T-helper 17 cell (primary cell): ENCODE data around the gene TBX15. TPM values are rescaled to one million over a fixed set of nuclear protein-coding genes. Genes with fewer than 3 reads are reported as not detected.

Experiments used
- ATAC-seq: fragments of 150-1000 bp; cut with Tn5 transposase; 2 replicates; pipeline ENCODE4 v1.10.0; 2021; ENCODE audit warnings: mild to moderate bottlenecking, moderate library complexity
- DNase-seq, 3 donors: peaks; one replicate each; pipeline versions ENCODE4 v3.0.0 to v3.0.0-alpha.2; 2020 to 2021
- H3K9me3 ChIP-seq: one replicate; pipeline ENCODE4 v1.7.0; 2013; ENCODE audit warnings: low read length, mild to moderate bottlenecking; ENCODE audit not compliant: control insufficient read depth, poor library complexity, severe bottlenecking
- H3K27ac Mint-ChIP-seq: one replicate; pipeline ENCODE4 v1.8.0; 2022; ENCODE audit warnings: mild to moderate bottlenecking, moderate library complexity, mixed read lengths
- H3K27me3 Mint-ChIP-seq: one replicate; pipeline ENCODE4 v1.8.0; 2022; ENCODE audit warnings: mixed read lengths
- H3K36me3 Mint-ChIP-seq: one replicate; pipeline ENCODE4 v1.8.0; 2022; ENCODE audit warnings: low read depth, mixed read lengths
- H3K4me1 Mint-ChIP-seq: one replicate; pipeline ENCODE4 v1.8.0; 2022; ENCODE audit warnings: mild to moderate bottlenecking, mixed read lengths
- H3K4me3 Mint-ChIP-seq: one replicate; pipeline ENCODE4 v1.8.0; 2022; ENCODE audit warnings: mild to moderate bottlenecking, moderate library complexity, mixed read lengths
- total RNA-seq, 4 donors: library from RNA in 2 of 4; stranded (reverse) in 2 of 4; gene quantifications; one replicate each; pipeline ENCODE4 v1.2.3 and lab custom pipeline; 2022 to 2026

The TBX15 gene
- total RNA-seq, 2 donors from 2014 or later: not detected

DNA sequence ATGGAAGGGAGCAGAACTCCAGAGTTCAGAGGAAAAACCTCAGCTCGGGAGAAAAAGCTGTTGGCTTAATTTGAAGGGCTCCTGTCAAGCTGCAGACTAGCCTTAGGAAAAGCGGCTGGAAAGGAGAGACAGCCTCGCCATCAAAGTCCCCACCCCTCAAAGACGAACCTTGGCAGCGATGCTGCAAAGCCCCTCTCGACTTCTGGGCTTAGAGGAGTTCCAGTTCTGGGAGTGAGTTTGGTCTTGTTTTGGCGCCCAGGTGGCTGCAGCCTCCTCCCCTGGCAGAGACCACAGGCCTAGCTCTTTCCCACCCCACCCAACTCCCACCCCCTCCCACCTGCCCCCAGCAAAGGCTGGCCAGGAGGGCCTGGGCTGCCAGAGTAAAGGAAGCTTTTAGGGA lies 9.1 kb upstream of the TBX15 start:
- Mint-ChIP-seq H3K36me3 (no peaks in the 10 kb centered on the region), H3K4me3 (no peak overlapping the region), H3K27me3 (peaks cover 79% of the 10 kb centered on the region), H3K27ac (no peak overlapping the region), H3K4me1 (peaks cover 2% of the 10 kb centered on the region)
- no peaks in the 10 kb centered on the region for H3K9me3 ChIP-seq
- DNase-seq (no peak), ATAC-seq (no peak)

DNA sequence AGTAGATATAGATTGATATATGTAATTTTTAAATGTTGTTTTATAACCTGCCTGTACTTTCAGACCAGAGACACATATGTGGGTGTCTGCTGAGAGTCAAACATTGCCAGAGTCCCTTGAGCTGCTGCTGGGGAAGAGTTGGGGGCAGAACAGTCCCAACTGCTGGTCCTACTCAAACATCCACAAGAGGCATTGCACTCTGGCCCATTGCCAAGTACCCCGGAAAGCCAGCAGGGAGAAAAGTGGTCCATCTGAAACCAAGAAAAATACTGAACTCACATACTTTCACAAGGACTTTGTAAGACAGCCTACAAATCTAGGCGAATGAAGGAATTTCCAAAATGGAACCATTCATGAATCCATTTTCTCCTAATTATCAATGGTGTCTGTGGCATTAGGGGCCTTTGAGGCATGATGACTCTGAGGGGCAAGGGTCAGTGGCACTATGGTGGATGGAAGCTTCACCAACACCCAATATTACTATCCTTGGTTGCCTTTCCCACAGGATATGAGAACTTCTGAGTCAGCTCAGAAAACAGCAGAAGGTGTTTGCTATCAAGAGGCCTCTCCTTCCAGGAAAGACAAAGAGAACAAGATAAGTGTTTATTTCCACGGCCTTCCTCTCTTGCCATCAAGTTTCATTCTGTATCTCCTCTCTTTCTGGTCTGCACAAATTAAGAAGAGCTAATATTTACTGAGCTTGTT lies 7.3 kb upstream of the TBX15 start:
- Mint-ChIP-seq H3K36me3 (no peaks in the 10 kb centered on the region), H3K27me3 (peaks cover 91% of the 10 kb centered on the region), H3K4me1 (peaks cover 2% of the 10 kb centered on the region), H3K27ac (no peak overlapping the region), H3K4me3 (no peak overlapping the region)
- no peaks in the 10 kb centered on the region for H3K9me3 ChIP-seq
- ATAC-seq (no peak), DNase-seq (no peak)

DNA sequence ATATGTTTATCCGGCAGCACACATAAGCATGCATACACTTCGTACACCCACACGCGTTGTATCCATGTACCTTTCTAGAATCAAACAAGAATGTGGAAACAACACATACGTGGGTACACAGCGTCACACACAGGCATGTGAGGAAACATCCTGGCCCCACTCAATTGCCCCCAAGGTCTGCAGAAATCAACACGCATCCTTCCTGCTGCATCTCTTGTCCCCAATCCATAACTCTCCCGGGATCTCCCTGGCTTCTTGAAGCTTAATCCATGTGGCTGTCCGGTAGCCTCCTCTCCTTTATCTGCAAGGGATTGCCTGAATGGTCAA lies 5.5 kb upstream of the TBX15 start:
- H3K9me3 ChIP-seq: no peaks in the 10 kb centered on the region
- peak overlapping the region; percentile 4 for H3K4me3 Mint-ChIP-seq
- no peaks in the 10 kb centered on the region for H3K4me1 Mint-ChIP-seq
- H3K27ac Mint-ChIP-seq: no peak overlapping the region
- no peaks in the 10 kb centered on the region for H3K36me3 Mint-ChIP-seq
- no peak for DNase-seq
- no peak for ATAC-seq
- H3K27me3 Mint-ChIP-seq: peaks cover 92% of the 10 kb centered on the region

DNA sequence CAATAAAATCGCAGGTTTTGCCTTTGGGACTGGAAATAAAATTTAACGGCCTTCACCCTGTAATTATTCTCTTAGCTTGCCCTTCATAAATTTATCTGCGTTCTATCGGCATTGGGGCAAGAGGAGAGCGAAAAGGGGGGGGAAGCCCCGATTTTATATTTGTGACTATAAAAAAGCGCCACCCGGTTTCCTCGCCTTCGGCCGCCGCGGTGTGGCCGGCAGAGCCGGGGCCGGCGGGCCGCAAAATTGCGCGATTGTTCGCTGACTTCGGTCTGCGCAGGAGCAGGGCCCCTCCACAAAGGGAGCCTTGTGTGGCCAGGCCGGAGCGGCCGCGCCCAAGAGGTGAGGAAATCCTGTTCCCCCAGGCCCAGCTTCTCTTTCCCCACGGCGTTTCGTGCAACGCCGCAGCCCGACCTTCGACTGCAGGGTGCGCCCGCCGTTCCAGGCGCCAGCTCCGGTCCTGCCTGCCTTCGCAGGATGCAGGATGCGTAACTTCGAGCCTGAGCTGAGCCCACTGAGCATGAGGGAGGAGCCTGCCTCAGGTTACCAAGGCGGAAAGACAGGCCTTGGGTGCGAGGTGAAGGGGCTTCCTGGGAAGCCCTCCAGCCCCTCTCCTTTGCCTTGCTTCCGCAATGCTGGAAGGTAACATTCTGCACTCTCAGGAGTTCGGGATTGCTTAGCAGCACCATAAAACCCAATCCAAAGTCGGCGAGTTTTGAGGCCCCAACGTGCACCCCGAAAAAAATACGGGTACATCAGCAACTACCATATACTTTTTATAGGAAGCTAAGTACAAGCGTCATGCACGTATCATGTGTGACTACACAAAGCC lies 4.9 kb upstream of the TBX15 start:
- H3K27me3 Mint-ChIP-seq: peaks cover 92% of the 10 kb centered on the region
- no peak for ATAC-seq
- no peak overlapping the region for H3K27ac Mint-ChIP-seq
- H3K4me1 Mint-ChIP-seq: no peaks in the 10 kb centered on the region
- H3K9me3 ChIP-seq: no peaks in the 10 kb centered on the region
- no peak for DNase-seq
- no peak overlapping the region for H3K4me3 Mint-ChIP-seq
- H3K36me3 Mint-ChIP-seq: no peaks in the 10 kb centered on the region

DNA sequence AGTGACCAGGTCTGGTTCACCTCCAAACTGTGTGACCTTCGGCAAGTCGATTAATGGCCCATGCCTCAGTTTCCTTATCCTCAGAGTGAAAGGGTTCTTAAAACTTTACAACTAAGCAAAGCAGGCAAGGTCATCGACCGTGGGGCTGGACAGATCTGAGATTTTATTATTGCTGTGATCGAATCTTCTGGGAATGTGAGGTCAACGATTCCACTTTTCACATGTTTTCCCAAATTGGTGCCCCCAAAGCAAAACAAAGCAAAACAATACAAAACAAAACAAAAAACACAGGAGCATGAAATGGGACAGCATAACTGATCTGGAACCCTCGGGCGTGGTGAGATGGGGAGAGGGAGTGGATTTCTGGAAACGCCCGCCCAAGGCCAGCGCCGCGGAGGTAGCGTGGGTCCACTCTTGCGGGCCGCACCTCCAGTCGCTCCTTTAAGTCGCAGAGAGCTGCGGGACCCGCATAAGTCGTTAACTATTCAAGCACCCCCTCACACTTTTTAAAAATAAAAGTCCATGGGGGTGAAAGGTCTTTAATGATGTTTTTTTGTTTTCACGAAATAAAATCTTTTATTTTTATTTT lies 4.2 kb upstream of the TBX15 start:
- no peaks in the 10 kb centered on the region for H3K4me1 Mint-ChIP-seq
- no peaks in the 10 kb centered on the region for H3K36me3 Mint-ChIP-seq
- no peak overlapping the region for H3K4me3 Mint-ChIP-seq
- H3K9me3 ChIP-seq: no peaks in the 10 kb centered on the region
- peaks cover 92% of the 10 kb centered on the region for H3K27me3 Mint-ChIP-seq
- no peak overlapping the region for H3K27ac Mint-ChIP-seq
- DNase-seq (no peak), ATAC-seq (no peak)

DNA sequence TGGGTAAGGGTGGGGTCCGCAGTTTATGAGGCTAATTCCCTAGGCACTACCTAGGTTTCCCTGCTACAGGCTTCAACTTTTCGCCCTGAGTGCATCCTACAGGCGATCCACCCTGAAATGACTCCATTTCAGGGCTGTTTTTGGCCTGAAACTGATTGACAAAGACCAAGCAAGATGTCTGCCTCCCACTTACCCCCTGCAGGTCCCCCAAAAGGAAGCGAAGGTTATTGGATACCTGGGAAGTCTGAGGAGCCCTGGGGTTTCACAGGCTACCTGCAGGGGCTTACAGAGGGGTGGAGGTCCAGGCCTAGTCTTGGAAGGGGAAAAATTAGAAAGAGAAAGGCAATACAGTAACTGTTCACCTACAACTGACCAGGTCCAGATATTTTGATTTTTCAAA lies 3.3 kb upstream of the TBX15 start:
- ATAC-seq (no peak), DNase-seq (no peak)
- peaks cover 2% of the 10 kb centered on the region for H3K36me3 Mint-ChIP-seq
- H3K4me3 Mint-ChIP-seq: no peak overlapping the region
- no peaks in the 10 kb centered on the region for H3K9me3 ChIP-seq
- H3K27ac Mint-ChIP-seq: no peak overlapping the region
- H3K27me3 Mint-ChIP-seq: peaks cover 94% of the 10 kb centered on the region
- H3K4me1 Mint-ChIP-seq: no peaks in the 10 kb centered on the region

DNA sequence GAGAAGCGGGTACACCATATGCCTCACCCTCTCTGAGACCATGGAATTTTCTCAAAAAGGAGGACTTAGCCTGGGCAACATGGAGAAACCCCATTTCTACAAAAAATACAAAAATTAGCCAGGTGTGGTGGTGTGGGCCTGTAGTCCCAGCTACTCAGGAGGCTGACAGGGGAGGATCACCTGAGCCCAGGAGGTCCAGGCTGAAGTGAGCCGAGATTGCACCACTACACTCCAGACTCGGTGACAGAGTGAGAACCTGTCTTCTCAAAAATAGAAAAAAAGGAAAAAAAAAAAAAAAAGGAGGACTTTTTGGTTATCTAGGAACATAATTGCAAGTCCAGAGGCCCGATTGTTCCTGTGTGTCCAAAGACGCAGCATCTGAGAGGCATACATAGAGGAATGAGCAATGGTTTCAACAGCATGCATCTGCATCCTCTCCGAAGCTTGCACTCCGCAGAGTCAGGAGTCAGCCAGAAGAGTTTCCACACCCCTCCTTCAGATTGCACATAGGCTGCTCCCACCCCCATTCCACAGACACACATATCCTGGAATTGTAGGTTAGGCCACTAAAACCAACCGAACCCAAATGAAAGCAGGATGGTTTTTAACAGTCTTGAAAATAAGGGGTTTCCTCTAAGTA lies 2.5 kb upstream of the TBX15 start:
- Mint-ChIP-seq H3K27ac (no peak overlapping the region), H3K27me3 (peaks cover 94% of the 10 kb centered on the region), H3K4me3 (no peak overlapping the region), H3K4me1 (no peaks in the 10 kb centered on the region), H3K36me3 (peaks cover 2% of the 10 kb centered on the region)
- DNase-seq: no peak
- H3K9me3 ChIP-seq: no peaks in the 10 kb centered on the region
- no peak for ATAC-seq

DNA sequence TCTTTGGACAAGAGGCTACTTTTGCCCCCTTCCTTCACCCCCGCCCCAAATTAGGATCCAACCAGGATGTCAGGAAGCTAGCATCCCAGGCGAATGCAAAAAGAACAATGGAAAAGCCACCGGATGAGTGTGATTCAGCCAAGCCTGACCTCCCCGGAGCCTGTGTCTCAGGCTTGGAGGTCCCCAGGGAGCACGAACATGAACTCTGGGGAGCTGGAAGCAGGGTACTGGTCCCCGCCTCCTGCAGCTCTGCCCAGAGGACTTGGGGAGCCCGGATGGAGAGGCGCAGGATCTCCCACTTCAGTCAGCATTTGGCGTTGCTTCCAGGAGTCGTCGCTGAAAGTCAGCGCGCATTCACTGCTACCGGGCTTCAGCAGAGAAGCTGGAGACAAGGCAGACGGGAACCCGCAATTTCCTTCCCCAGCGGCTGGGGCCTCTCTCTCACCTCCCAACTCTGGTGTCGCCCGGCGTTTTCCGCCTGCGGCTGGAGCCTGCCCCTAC lies 1.8 kb upstream of the TBX15 start:
- no peaks in the 10 kb centered on the region for H3K9me3 ChIP-seq
- ATAC-seq (no peak), DNase-seq (no peak)
- H3K27me3 Mint-ChIP-seq: peaks cover 94% of the 10 kb centered on the region
- peaks cover 5% of the 10 kb centered on the region for H3K36me3 Mint-ChIP-seq
- H3K27ac Mint-ChIP-seq: no peak overlapping the region
- H3K4me1 Mint-ChIP-seq: peaks cover 2% of the 10 kb centered on the region
- no peak overlapping the region for H3K4me3 Mint-ChIP-seq

DNA sequence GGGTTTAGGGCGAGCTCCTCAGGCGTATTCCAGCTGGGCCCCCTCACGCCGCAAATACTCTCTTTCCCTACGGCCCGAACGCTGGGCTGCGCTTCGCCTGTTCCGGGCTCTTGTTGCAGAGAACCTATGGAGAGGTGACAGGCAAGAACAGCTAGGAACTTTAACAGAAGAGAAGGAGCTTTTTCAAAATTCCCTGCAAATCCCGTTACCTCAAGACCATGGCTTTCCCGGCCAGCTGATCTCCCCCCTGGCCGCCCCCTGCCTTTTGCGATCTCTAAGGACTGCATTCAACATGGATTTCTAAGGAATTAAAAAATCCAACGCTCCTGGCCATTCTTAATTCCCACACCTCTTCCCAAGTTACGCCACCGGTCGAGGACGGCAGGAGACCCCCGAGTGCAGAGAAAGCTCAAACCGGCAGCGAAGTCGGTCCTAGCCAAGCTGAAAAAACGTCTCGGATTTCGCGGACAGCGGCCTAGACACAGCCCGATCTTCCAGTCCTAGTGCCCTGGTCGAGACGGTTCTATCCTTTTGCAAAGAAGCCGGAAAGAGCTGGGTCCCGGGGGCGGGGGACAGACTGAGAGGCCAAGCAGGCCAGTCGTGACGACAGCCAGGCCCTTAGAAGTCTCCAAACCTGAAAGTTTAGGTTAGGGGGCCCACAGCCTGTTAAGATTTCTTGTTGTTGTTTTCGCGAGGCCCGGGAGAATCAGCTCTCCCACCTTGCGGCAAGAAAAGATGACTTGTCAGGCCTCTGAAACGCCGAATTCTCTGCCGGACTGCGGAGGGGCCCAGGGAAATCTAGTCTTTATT lies 1.1 kb upstream of the TBX15 start:
- ATAC-seq (no peak), DNase-seq (no peak)
- peaks cover 5% of the 10 kb centered on the region for H3K36me3 Mint-ChIP-seq
- peak overlapping the region; percentile 27 for H3K27ac Mint-ChIP-seq
- peaks cover 2% of the 10 kb centered on the region for H3K4me1 Mint-ChIP-seq
- H3K4me3 Mint-ChIP-seq: peak overlapping the region; percentile 25
- H3K27me3 Mint-ChIP-seq: peaks cover 94% of the 10 kb centered on the region
- H3K9me3 ChIP-seq: no peaks in the 10 kb centered on the region

DNA sequence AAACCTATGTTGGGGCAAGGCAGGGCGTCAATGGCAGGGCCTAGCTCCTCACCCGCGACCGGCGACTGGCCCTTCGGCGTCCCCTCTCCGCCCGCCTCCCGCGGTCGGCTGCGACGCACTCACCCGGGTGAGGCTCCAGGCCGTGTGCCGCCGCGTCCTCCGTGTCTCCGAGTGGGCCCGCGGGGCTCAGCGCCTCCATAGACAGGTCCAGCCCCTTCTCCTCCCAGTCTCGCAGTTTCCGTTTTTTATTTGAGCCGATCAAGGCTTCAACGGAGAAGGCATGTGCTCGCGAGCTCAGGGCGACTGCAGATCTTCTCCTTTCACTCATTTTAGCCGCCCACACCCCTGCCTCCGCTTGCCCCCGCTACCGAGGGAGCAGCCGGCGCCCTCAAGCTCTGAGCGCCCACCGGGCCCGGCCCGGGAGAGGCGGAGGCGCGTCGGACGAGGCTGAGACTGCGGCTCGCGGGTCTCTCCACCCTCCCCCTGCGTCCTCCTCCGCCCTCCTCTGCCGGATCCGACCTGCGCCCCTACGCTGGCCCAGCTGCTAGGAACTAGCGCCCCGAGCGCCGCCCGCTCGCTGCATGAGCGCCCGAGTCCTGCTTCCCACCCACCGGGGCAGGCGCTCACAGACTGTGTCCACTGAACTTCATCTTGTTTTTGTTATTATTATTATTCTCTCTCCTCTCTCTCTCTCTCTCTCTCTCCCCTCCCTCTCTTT lies 516 bp downstream of the TBX15 start:
- H3K27me3 Mint-ChIP-seq: peaks cover 96% of the 10 kb centered on the region
- DNase-seq (no peak), ATAC-seq (no peak)
- peaks cover 2% of the 10 kb centered on the region for H3K4me1 Mint-ChIP-seq
- peaks cover 6% of the 10 kb centered on the region for H3K36me3 Mint-ChIP-seq
- no peak overlapping the region for H3K27ac Mint-ChIP-seq
- no peaks in the 10 kb centered on the region for H3K9me3 ChIP-seq
- no peak overlapping the region for H3K4me3 Mint-ChIP-seq

DNA sequence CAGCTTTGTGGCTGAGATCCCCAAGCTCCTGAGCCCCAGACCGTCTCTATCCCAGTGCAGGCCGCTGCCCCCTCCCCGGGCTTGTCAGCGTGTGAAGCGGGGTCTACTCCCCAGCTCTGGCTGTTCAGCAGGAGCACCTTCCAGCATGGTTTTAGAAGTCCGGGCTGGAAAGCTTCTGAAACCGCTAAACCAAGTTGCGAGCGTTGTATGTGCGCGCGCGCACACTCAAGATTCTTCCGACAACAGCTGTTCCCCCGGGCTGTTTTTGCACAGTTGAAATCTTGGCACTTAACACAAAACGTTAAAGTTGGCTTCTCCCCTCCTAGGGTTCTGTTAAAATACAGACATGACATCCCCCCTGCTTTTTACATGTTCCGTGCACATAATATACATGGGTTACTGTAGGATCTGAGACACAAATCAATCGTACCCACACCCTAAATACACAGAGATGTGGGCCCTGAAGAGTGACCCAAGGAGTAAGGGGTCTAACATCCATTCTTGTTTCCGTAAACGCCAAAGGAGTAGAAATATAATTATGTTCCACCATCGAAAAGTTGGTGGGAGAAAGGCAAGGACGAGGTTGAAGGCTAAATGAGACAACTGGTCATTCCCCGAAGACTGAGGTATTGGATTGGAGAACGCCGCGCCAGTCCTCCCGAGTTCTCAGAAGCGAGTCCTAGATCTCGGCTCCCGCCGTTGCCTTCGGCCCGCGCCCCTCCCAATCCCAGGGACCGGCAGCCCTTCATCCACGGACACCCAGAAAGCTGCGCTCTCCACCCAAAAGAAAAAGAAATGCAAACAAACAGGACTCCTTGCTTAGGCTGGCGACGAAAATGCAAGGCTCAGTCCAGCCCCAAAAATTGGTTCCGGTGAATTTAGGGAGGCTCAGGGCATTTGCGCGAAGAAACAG lies 1.3 kb downstream of the TBX15 start:
- ATAC-seq: no peak
- peak overlapping the region; percentile 37 for H3K4me3 Mint-ChIP-seq
- no peak for DNase-seq
- no peak overlapping the region for H3K27ac Mint-ChIP-seq
- peaks cover 95% of the 10 kb centered on the region for H3K27me3 Mint-ChIP-seq
- H3K9me3 ChIP-seq: no peaks in the 10 kb centered on the region
- H3K36me3 Mint-ChIP-seq: peaks cover 6% of the 10 kb centered on the region
- peaks cover 2% of the 10 kb centered on the region for H3K4me1 Mint-ChIP-seq
